Peyer's patch (tissue), 4 donors: ENCODE measurements around the gene SHC4. TPM values are rescaled to one million over a fixed set of nuclear protein-coding genes. Genes with fewer than 3 reads are reported as not detected.
"Not testable (repeated sequence)": the region's sequence is repeated elsewhere in the genome, so short reads cannot be mapped to it uniquely, and the experiment has no call there.

Experiments
- DNase-seq, 3 donors: peaks; one replicate each; pipeline ENCODE4 v3.0.0-alpha.2; 2017 to 2019
- H3K27ac ChIP-seq, 4 donors: fragments of 200-600 bp; sonication (generic); one replicate each; pipeline ENCODE4 v1.5.1; 2016 to 2019
- H3K27me3 ChIP-seq, 2 donors: fragments of 200-600 bp; sonication (generic); one replicate each; pipeline ENCODE4 v1.5.1; 2019
- H3K36me3 ChIP-seq, 3 donors: fragments of 200-600 bp; sonication (generic); one replicate each; pipeline ENCODE4 v1.5.1; 2016 to 2019
- H3K4me1 ChIP-seq, 4 donors: fragments of 200-600 bp; sonication (generic); one replicate each; pipeline ENCODE4 v1.5.1; 2016 to 2019
- H3K4me3 ChIP-seq, 4 donors: fragments of 200-600 bp; sonication (generic); 1 replicate in 3 of 4; 2 replicates in 1 of 4; pipeline ENCODE4 v1.5.1; 2016 to 2019; ENCODE audit warnings: mild to moderate bottlenecking in 1 of 4
- H3K9me3 ChIP-seq, 4 donors: fragments of 200-600 bp; sonication (generic); one replicate each; pipeline ENCODE4 v1.5.1; 2016 to 2019; ENCODE audit warnings: mild to moderate bottlenecking in 1 of 4
- CTCF ChIP-seq, 6 experiments: fragments of 450-650 bp in 4 of 6; fragments of 200-600 bp in 2 of 6; sonication (generic) in 1 of 6; IDR thresholded peaks; one replicate each; pipeline ENCODE4 v1.5.1; 2017 to 2019; ENCODE audit warnings: antibody characterized with exemption in 6 of 6, mild to moderate bottlenecking in 3 of 6, moderate library complexity in 1 of 6
- POLR2A ChIP-seq, 2 donors: fragments of 450-650 bp; IDR thresholded peaks; one replicate each; pipeline ENCODE4 v1.5.1; 2017; ENCODE audit warnings: antibody characterized with exemption in 2 of 2, mild to moderate bottlenecking in 2 of 2, moderate library complexity in 2 of 2
- total RNA-seq, 4 donors: library from RNA; depleted of rRNA; stranded (reverse); fragments of >200 nt; gene quantifications; one replicate each; pipeline ENCODE4 v1.1.0, GENCODE V29; 2016

Gene SHC4
- total RNA-seq, 4 donors from 2014 or later, result 0.66 TPM; not detected in 3

GRCh38 chr15:48916721-48917120 is 47.0 kb downstream of the SHC4 start:
- Histone ChIP-seq H3K27me3 (no peaks in the 10 kb centered on the region), H3K4me1 (no peaks in the 10 kb centered on the region), H3K36me3 (no peaks in the 10 kb centered on the region), H3K27ac (no peak overlapping the region), H3K9me3 (no peaks in the 10 kb centered on the region), H3K4me3 (no peak overlapping the region)
- no peak for DNase-seq
- TF ChIP-seq POLR2A (IDR thresholded peaks at IDR 0.05) (no peak), CTCF (IDR thresholded peaks at IDR 0.05) (no peak)

- TF ChIP-seq CTCF (IDR thresholded peaks at IDR 0.05) (no peak), POLR2A (IDR thresholded peaks at IDR 0.05) (no peak)
- Histone ChIP-seq H3K27ac (no peak overlapping the region), H3K4me3 (no peak overlapping the region), H3K4me1 (no peaks in the 10 kb centered on the region), H3K36me3 (no peaks in the 10 kb centered on the region), H3K9me3 (no peaks in the 10 kb centered on the region), H3K27me3 (no peaks in the 10 kb centered on the region)
- no peak for DNase-seq
Measured at GRCh38 chr15:48915861-48916260, 47.9 kb downstream of the SHC4 start.

- no peak for DNase-seq
- Histone ChIP-seq H3K4me3 (no peak overlapping the region), H3K9me3 (no peaks in the 10 kb centered on the region), H3K27me3 (no peaks in the 10 kb centered on the region), H3K4me1 (no peaks in the 10 kb centered on the region), H3K27ac (no peak overlapping the region), H3K36me3 (no peaks in the 10 kb centered on the region)
- TF ChIP-seq POLR2A (IDR thresholded peaks at IDR 0.05) (no peak), CTCF (IDR thresholded peaks at IDR 0.05) (no peak)
Measured at GRCh38 chr15:48914717-48915116, 49.0 kb downstream of the SHC4 start.

GRCh38 chr15:48913141-48913540 is 50.6 kb downstream of the SHC4 start:
- H3K36me3 ChIP-seq, result no peaks in the 10 kb centered on the region
- no peak overlapping the region for H3K4me3 ChIP-seq
- TF ChIP-seq CTCF (IDR thresholded peaks at IDR 0.05), result no peak
- no peaks in the 10 kb centered on the region for H3K9me3 ChIP-seq
- no peak for DNase-seq
- H3K4me1 ChIP-seq, result no peaks in the 10 kb centered on the region
- no peaks in the 10 kb centered on the region for H3K27me3 ChIP-seq
- H3K27ac ChIP-seq, result no peak overlapping the region

- not testable (repeated sequence) for H3K9me3 ChIP-seq, H3K4me1 ChIP-seq, H3K27ac ChIP-seq, H3K36me3 ChIP-seq, H3K4me3 ChIP-seq, DNase-seq, H3K27me3 ChIP-seq
Measured at GRCh38 chr15:48910554-48910953, 53.2 kb downstream of the SHC4 start.

GRCh38 chr15:48909313-48909712 is 54.4 kb downstream of the SHC4 start:
- not testable (repeated sequence) for H3K4me3 ChIP-seq, H3K27me3 ChIP-seq, H3K27ac ChIP-seq, H3K9me3 ChIP-seq, H3K4me1 ChIP-seq, H3K36me3 ChIP-seq, DNase-seq

GRCh38 chr15:48905847-48906246 is 57.9 kb downstream of the SHC4 start:
- DNase-seq, result no peak
- H3K36me3 ChIP-seq, result no peaks in the 10 kb centered on the region
- no peaks in the 10 kb centered on the region for H3K4me1 ChIP-seq
- H3K27ac ChIP-seq, result no peak overlapping the region
- no peaks in the 10 kb centered on the region for H3K27me3 ChIP-seq
- no peak overlapping the region for H3K4me3 ChIP-seq
- no peaks in the 10 kb centered on the region for H3K9me3 ChIP-seq
- TF ChIP-seq CTCF (IDR thresholded peaks at IDR 0.05) (no peak), POLR2A (IDR thresholded peaks at IDR 0.05) (no peak)
